ENCODE measurements around the gene FXYD4. TPM values are rescaled to one million over a fixed set of nuclear protein-coding genes. Genes with fewer than 3 reads are reported as not detected.
A peak's percentile ranks its signal among the peaks of the same experiment; 100 is the strongest.

FXYD4 gene
- total RNA-seq, 1 experiment from 2014 or later = not detected

DNA sequence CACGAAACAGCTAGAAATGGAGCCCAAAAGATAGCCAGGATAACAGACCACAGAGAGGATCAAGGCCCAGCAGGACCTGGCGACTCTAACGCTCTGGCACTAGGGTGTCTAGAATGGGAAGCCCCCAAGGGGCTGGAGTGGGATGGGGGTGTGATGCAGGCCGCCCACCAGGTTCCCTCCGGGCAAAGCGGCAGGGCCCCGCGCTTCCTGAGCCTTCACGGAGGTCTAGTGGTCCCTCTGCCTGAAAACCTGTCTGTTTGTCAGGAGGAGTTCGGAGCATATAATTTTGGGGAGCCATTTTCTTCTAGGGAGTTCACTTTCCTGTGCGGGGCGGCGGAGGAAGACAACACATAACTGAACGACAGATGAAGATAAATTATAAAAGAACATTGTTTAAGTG is 48.2 kb upstream of the FXYD4 start:
- no peaks in the 10 kb centered on the region for H3K9me3 Mint-ChIP-seq (ENCODE audit: unreplicated experiment)
- H3K4me3 ChIP-seq (ENCODE audit: low read depth, low read length) = no peak overlapping the region
- TF ChIP-seq, protein P1, sequence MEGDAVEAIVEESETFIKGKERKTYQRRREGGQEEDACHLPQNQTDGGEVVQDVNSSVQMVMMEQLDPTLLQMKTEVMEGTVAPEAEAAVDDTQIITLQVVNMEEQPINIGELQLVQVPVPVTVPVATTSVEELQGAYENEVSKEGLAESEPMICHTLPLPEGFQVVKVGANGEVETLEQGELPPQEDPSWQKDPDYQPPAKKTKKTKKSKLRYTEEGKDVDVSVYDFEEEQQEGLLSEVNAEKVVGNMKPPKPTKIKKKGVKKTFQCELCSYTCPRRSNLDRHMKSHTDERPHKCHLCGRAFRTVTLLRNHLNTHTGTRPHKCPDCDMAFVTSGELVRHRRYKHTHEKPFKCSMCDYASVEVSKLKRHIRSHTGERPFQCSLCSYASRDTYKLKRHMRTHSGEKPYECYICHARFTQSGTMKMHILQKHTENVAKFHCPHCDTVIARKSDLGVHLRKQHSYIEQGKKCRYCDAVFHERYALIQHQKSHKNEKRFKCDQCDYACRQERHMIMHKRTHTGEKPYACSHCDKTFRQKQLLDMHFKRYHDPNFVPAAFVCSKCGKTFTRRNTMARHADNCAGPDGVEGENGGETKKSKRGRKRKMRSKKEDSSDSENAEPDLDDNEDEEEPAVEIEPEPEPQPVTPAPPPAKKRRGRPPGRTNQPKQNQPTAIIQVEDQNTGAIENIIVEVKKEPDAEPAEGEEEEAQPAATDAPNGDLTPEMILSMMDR (IDR thresholded peaks at IDR 0.05; ENCODE audit: insufficient read depth in 1 of 2, low read depth in 1 of 2, low read length in 1 of 2, severe bottlenecking in 1 of 2, unreplicated experiment in 1 of 2) = no peak
- H3K27ac Mint-ChIP-seq (ENCODE audit: unreplicated experiment) = no peak overlapping the region
- peaks cover 17% of the 10 kb centered on the region for H3K4me1 ChIP-seq
- no peaks in the 10 kb centered on the region for H3K27me3 Mint-ChIP-seq (ENCODE audit: insufficient read depth, unreplicated experiment)
- no TSS peak for BruUV-seq (replicated peaks)
- ChIA-PET POLR2A (no interaction called here), CTCF (no interaction called here)
- no peak overlapping the region for H3K4me3 Mint-ChIP-seq (ENCODE audit: unreplicated experiment)
- no peaks in the 10 kb centered on the region for H3K27me3 ChIP-seq (replicated peaks; ENCODE audit: control insufficient read depth, insufficient read depth, low read length)
- DNase-seq = no peak
- peaks cover 7% of the 10 kb centered on the region for H3K36me3 Mint-ChIP-seq (ENCODE audit: insufficient read depth, unreplicated experiment)
- H3K4me1 Mint-ChIP-seq (ENCODE audit: low read depth, unreplicated experiment) = peaks cover 14% of the 10 kb centered on the region
- intact Hi-C loops (cut with micrococcal nuclease; ENCODE audit: unreplicated experiment) = no loop called here
- H3K36me3 ChIP-seq (ENCODE audit: control insufficient read depth, insufficient read depth, low read length) = no peaks in the 10 kb centered on the region
- H3K9me3 ChIP-seq = no peaks in the 10 kb centered on the region

DNA sequence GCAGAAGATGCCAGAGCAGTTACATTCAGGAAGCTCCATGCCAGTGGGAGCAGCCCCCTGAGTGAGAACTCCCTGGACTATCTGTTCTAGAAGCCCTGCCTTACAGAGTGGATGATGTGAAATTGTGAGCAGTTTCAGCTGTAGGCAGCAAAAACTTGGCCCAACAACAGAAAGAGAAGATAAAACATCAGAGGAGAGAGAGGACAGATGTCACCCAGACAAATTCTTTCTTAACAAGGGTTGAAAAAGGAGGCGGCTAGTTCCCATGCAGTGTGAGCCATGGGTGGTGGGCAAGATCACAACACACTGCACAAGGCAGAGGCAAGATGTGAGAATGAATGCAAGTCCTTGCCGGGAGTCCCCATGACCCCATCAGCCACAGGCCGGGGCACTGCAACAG is 46.6 kb upstream of the FXYD4 start:
- no peaks in the 10 kb centered on the region for H3K9me3 ChIP-seq
- Mint-ChIP-seq H3K36me3 (ENCODE audit: insufficient read depth, unreplicated experiment) (peaks cover 7% of the 10 kb centered on the region), H3K4me3 (ENCODE audit: unreplicated experiment) (no peak overlapping the region), H3K4me1 (ENCODE audit: low read depth, unreplicated experiment) (peaks cover 17% of the 10 kb centered on the region), H3K27me3 (ENCODE audit: insufficient read depth, unreplicated experiment) (no peaks in the 10 kb centered on the region), H3K27ac (ENCODE audit: unreplicated experiment) (no peak overlapping the region), H3K9me3 (ENCODE audit: unreplicated experiment) (no peaks in the 10 kb centered on the region)
- no peaks in the 10 kb centered on the region for H3K27me3 ChIP-seq (replicated peaks; ENCODE audit: control insufficient read depth, insufficient read depth, low read length)
- intact Hi-C loops (cut with micrococcal nuclease; ENCODE audit: unreplicated experiment) = no loop called here
- ChIA-PET POLR2A (no interaction called here), CTCF (no interaction called here)
- BruUV-seq (replicated peaks) = no TSS peak
- no peak overlapping the region for H3K4me3 ChIP-seq (ENCODE audit: low read depth, low read length)
- peaks cover 22% of the 10 kb centered on the region for H3K4me1 ChIP-seq
- DNase-seq = no peak
- TF ChIP-seq, protein P1 (IDR thresholded peaks at IDR 0.05; ENCODE audit: insufficient read depth in 1 of 2, low read depth in 1 of 2, low read length in 1 of 2, severe bottlenecking in 1 of 2, unreplicated experiment in 1 of 2) = no peak
- no peaks in the 10 kb centered on the region for H3K36me3 ChIP-seq (ENCODE audit: control insufficient read depth, insufficient read depth, low read length)

DNA sequence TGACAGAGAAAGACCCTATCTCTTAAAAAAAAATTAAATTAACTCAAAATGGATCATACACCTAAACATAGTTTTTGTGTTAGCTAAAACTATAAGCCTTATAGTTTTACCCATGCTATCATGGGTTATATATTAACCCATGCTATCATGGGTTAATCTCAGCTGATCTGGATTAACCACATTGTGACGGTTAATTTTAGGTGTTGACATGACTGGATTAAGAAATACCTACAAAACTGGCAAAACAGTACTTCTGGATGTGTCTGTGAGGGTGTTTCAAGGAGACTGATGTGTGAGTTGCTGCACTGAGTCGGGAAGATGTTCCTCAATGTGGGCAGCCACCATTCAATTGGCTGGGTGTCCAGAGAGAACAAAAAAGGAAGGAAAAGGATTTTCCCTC is 44.3 kb upstream of the FXYD4 start:
- H3K4me3 ChIP-seq (ENCODE audit: low read depth, low read length) = no peak overlapping the region
- no TSS peak for BruUV-seq (replicated peaks)
- no peaks in the 10 kb centered on the region for H3K36me3 ChIP-seq (ENCODE audit: control insufficient read depth, insufficient read depth, low read length)
- no peak for DNase-seq
- Mint-ChIP-seq H3K36me3 (ENCODE audit: insufficient read depth, unreplicated experiment) (peaks cover 6% of the 10 kb centered on the region), H3K4me1 (ENCODE audit: low read depth, unreplicated experiment) (peaks cover 10% of the 10 kb centered on the region), H3K9me3 (ENCODE audit: unreplicated experiment) (no peaks in the 10 kb centered on the region), H3K27me3 (ENCODE audit: insufficient read depth, unreplicated experiment) (no peaks in the 10 kb centered on the region), H3K27ac (ENCODE audit: unreplicated experiment) (peak overlapping the region; percentile 18), H3K4me3 (ENCODE audit: unreplicated experiment) (no peak overlapping the region)
- ChIA-PET POLR2A (no interaction called here), CTCF (no interaction called here)
- TF ChIP-seq, protein P1 (IDR thresholded peaks at IDR 0.05; ENCODE audit: insufficient read depth in 1 of 2, low read depth in 1 of 2, low read length in 1 of 2, severe bottlenecking in 1 of 2, unreplicated experiment in 1 of 2) = no peak
- peaks cover 31% of the 10 kb centered on the region for H3K4me1 ChIP-seq
- intact Hi-C loops (cut with micrococcal nuclease; ENCODE audit: unreplicated experiment) = no loop called here
- no peaks in the 10 kb centered on the region for H3K27me3 ChIP-seq (replicated peaks; ENCODE audit: control insufficient read depth, insufficient read depth, low read length)
- no peaks in the 10 kb centered on the region for H3K9me3 ChIP-seq
